Stimulated activated CD8-positive, alpha-beta memory T cell treated with anti-CD3 and anti-CD28 coated beads, Interleukin-4, amount 100 ng/mL, for 4 hours (primary cell): ENCODE data around the gene MYMK.
"Not testable (repeated sequence)": the region's sequence is repeated elsewhere in the genome, so short reads cannot be mapped to it uniquely, and the experiment has no call there.

Experiments
- DNase-seq, 2 donors: peaks; one replicate each; pipeline ENCODE4 v3.0.0-alpha.2; 2020; ENCODE audit warnings: low read depth in 2 of 2, low spot score in 1 of 2

MYMK gene

DNA sequence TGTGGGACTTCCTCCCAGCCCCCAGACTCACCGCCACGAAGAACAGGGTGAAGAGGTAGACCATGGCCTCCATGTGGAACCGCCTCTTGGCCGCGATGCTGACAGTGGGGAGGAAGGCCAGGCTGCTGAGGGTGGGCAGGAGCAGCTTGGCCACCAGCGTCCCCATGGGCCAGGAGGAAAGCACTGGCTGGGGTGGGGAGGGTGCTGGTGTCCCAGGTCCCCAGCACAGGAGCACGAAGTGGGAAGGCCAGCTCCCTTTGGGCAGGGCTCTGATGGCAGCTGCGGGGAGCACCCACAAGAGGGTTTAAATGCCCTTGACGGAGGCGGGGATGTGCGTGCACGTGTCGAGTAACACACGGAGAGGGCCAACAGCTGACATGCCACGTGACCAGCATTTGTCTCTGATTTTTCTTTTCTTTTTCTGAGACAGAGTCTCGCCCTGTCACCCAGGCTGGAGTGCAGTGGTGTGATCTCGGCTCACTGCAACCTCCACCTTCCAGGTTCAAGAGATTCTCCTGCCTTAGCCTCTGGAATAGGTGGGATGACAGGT, at the start of gene MYMK:
MYMK (minus strand) TSS at position 281 of the 550 bp plus-strand sequence; CDS start at position 166, 115 bp downstream.
- DNase-seq = no peak

DNA sequence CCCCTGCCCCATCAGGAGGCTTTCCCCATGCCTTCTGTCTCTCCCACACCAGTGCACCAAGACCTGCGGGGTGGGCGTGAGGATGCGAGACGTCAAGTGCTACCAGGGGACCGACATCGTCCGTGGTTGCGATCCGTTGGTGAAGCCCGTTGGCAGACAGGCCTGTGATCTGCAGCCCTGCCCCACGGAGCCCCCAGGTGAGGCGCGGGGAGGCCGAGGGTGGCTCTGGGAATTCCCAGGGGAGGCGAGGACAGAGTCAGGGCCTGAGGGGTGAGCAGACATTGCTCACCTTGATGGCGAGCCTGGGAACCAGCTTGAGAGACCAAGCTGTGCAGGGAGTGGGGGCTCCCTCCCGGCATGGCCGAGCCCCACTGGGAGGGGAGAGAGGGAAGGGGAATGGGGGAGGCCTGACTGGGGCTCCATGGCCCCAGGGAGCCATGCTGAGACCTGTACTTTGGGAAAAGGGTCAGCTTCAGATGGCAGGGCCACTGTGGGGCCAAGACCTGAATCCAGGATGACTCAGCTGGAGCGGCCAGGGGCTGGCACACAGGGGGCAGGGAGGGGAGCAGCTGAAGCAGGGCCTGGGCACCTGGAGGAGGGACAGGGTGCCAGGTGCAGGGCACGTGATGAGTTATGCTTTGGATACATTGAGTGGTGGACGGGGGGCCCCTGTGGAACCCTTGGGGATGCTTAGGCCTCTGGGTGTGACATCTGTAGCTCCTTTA, 49.2 kb upstream of the MYMK start:
- no peak for DNase-seq

GRCh38 chr9:133572821-133573361, 48.1 kb upstream of the MYMK start:
- no peak for DNase-seq

DNA sequence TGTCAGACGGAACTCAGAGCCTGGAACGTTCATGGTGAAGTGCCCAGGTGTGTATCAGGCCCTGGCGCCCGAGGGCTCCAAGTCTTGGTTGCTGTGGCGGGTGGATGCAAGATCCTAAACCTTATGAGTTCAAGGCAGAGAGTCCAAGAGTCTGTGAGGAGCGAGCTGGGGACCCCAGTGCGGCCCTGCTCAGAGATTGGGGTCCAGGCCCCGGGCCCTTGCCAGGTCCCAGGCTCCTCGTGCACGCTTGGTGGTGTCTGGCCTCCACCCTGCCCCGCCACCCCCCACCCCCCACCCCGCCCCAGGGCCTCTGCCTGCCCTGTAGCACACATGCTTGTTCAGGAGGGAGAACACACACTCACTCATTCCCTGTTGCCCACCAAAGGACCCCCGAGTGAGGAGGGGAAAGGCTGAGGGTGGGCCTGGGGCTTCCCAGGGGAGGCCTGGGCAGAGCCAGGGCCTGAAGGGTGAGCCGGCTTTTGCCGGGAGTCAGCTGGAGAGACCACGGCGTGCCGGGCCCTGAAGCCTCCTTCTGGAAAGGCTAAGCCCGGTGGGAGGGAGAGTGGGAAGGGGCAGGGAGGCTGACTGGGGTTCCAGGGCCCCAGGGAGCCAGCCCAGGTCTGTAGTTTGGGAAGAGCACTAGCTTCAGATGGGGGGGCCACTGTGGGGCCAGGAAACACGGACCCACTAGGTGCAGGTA, 47.3 kb upstream of the MYMK start:
- no peak for DNase-seq

GRCh38 chr9:133571391-133571890, 46.7 kb upstream of the MYMK start:
- DNase-seq = no peak

DNA sequence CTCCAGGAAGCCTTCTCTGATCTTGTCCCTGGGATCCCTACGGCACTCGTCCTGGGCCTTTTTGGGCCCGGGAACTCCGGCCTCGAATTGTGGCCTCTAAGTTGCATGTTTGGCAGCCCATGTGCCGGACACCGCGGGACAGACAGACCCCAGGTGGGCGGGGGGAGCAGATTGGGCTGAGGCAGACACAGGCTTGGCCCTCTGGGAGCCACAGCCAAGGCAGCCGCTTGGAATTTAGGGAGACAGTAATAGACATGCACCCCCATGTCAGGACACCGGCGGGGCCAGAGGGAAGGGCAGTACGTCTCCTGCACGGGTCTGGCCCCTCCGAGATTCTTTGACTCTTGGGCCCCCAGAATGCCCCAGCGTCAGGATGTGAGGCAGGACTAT, 45.9 kb upstream of the MYMK start:
- no peak for DNase-seq

GRCh38 chr9:133569891-133570690, 45.3 kb upstream of the MYMK start:
- DNase-seq = no peak

- DNase-seq = no peak
Observed at GRCh38 chr9:133569121-133569785, 44.5 kb upstream of the MYMK start.

DNA sequence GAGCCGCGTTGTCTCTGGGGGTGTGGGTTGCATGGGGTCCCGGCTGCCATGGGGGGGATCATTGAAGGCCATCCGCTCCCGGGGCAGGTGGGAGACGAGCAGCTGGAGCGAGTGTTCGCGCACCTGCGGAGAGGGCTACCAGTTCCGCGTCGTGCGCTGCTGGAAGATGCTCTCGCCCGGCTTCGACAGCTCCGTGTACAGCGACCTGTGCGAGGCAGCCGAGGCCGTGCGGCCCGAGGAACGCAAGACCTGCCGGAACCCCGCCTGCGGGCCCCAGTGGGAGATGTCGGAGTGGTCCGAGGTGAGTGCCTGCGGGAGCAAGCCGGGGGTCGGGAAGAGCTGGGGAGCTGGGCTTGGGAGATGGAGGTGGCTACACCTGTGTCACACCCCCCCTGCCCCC, 43.4 kb upstream of the MYMK start:
- DNase-seq = no peak

GRCh38 chr9:133566817-133567216, 42.1 kb upstream of the MYMK start:
- DNase-seq = no peak

DNA sequence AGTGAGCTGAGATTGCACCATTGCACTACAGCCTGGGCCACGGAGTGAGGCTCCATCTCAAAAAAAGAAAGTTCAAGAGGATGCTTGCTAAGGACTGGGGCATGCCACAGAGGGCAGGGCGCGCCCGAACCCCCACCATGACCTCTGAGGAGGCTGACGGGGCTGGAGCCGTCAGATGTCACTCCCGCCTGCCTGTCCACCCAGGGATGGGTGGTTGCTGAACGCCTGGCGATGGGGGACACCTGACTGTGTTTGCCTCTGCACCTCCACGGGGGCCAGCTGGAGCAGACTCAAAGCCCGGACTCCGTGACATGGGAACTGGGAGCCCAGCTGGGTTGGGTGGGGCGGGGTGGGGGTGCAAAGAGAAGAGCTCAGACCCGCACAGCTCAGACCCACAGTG, 41.6 kb upstream of the MYMK start:
- DNase-seq = no peak

DNA sequence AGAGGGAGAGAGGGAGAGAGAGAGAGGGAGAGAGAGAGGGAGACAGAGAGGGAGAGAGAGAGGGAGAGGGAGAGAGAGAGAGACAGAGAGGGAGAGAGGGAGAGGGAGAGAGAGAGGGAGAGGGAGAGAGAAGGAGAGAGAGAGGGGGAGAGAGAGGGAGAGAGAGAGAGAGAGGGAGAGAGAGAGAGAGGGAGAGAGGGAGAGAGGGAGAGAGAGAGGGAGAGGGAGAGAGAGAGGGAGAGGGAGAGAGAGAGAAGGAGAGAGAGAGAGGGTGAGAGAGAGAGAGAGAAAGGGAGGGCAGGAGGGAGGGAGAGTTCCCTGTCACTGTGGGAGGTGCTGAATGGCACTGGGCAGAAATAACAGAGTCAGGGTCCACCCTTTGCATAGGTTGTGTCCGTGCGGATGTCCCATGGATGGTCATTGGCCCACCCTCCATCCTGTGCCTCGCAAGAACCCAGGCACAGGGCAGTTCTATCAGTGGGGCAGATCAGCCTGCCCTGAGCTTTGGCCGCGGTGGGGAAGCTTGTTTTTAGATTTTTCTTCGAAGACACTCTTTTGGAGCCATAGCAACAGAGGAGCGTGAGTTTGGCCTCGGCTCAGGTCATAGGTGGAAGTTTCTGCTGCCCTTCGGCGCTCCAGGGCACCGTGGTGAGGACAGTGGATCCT, 39.8 kb upstream of the MYMK start:
- no peak for DNase-seq

DNA sequence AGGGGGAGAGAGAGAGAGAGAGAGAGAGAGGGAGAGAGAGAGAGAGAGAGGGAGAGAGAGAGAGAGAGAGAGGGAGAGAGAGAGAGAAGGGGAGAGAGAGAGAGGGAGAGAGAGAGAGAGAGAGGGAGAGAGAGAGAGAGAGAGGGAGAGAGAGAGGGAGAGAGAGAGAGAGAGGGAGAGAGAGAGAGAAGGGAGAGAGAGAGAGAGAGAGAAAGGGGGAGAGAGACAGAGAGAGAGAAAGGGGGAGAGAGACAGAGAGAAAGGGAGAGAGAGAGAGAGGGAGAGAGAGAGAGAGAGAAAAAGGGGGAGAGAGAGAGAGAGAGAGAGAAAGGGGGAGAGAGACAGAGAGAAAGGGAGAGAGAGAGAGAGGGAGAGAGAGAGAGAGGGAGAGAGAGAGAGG, 39.1 kb upstream of the MYMK start:
- DNase-seq = not testable (repeated sequence)

DNA sequence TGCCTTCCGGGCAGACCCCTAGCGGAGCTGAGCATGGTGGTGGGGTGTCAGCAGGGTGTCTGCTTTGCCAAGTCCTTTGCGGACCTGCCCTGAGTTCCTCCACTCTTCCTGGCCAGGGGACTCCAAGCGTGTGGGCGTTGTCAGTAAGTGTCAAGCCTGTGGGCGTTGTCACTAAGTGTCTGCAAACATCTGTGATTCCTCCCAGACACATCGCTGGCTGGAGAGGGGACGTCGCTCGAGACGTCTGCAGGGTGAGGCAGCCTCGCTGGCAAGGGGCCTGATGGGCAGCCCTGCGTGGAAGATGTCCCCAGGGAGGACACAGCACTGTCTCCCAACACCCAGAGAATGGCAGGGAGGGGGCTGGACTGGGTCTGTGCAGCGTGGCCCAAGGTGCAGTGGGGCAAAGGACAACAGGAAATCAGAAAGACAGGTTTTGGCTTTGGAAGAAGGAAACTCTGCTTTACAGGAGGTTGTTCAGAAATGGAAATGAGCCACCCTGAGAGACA, 38.6 kb upstream of the MYMK start:
- DNase-seq = no peak

DNA sequence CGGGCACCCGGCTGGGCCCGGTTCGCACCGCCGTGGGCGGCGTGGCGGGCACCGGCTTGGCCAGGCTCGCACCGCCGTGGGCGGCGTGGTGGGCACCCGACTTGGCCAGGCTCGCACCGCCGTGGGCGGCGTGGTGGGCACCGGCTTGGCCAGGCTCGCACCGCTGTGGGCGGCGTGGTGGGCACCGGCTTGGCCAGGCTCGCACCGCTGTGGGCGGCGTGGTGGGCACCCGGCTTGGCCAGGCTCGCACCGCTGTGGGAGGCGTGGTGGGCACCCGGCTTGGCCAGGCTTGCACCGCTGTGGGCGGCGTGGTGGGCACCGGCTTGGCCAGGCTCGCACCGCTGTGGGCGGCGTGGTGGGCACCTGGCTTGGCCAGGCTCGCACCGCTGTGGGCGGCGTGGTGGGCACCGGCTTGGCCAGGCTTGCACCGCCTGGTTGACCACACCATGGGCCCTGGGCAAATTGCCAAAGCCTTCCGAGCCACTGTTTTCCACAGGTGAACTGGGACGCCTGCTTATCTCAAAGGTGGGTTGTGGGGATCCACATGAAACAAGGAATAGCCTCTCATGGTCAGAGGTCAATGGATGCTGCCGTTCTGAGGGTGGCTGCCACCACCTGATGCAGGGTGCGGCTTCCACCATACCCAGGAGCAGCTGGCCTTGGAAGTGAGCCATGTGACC, 38.0 kb upstream of the MYMK start:
- DNase-seq = no peak

GRCh38 chr9:133561976-133562554, 37.3 kb upstream of the MYMK start:
- DNase-seq = no peak

DNA sequence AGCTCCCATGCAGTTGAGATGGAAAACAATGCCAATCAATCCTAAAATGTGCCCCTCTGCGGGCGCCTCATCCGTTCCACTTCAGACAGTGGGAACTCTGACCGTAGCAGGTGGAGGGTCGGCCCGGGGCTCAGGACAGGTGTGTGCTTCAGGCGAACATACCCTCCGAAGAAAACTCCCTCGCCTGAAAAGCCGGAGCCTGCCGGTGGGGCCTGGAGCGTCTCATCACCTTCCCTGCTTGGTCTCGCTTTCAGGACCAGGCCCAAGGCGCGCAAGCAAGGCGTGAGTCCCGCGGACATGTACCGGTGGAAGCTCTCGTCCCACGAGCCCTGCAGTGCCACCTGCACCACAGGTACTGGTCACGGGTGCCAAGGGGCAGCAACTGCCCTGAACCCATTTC, 36.2 kb upstream of the MYMK start:
- no peak for DNase-seq

DNA sequence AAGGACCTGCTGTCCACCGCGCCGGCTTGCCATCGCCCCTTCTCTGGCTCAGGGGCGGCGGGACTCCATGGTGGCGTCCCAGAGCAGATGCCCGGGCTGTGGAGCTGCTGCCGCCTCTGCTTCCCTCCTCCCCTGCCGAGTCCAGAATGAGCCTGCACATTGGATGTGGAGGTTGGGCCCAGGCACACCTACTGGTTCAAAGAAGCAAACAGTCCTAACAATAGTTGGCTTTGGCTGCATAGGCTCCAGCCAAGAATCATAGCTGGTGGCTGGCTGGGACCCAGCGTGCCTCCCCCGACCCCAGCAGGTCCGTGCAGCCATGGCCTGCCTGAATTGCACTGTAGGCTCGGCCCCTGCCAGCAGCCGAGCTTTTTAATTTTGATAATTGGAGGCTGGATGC, 35.6 kb upstream of the MYMK start:
- no peak for DNase-seq
